ENCODE measurements around the gene DNA2. TPM values are rescaled to one million over a fixed set of nuclear protein-coding genes. Genes with fewer than 3 reads are reported as not detected.

The DNA2 gene
- total RNA-seq, 2 experiments from 2014 or later: 3.7 to 5.7 TPM

DNA sequence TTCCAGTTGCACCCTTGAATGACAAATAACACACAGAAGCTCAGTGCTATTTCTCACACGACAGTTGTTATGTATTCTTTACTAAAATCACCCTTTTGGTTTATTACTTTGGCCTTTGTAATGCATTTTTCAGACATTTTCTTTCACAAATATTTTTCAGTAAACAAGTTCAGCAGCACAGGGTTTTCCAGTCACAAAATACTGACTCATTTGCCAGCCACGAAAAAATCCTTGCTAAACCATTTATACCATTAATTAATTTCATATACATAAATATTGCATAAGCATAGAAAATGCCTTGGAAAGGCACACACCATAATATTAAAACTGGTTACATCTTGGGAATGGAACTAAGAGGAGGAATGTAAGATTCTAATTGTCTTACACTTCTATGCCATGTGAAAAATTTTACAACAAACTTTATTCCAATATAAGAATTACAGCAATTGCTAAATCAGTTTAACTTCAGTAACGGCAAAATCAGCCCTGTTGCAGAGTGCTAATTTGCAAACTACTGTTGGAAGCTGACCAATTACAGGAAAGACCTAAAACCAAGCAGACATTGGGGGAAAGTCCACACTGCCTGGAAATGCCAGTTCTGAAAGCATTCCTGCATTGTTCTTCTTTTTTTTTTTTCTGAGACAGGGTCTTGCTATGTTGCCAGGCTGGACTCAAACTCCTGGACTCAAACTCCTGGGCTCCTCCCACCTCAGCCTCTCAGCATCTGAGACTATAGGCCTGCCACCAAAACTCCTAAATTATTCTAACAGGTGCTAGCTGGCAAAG is 107.5 kb downstream of the DNA2 start:
- H3K27ac ChIP-seq (ENCODE audit: low read depth in 1 of 2, low read length in 2 of 2): no peak overlapping the region
- ATAC-seq (ENCODE audit: poor library complexity): no peak
- Mint-ChIP-seq H3K27ac (no peak overlapping the region), H3K27me3 (no peaks in the 10 kb centered on the region), H3K4me1 (ENCODE audit: low read depth) (no peaks in the 10 kb centered on the region), H3K4me3 (no peak overlapping the region), H3K36me3 (ENCODE audit: low read depth) (peaks cover 44% of the 10 kb centered on the region), H3K9me3 (no peaks in the 10 kb centered on the region)
- no peak for DNase-seq
- no peaks in the 10 kb centered on the region for H3K27me3 ChIP-seq (ENCODE audit: control insufficient read depth in 1 of 2, insufficient read depth in 2 of 2, low read length in 2 of 2)
- intact Hi-C loops (cut with DNase I, micrococcal nuclease): no loop called here
- no peaks in the 10 kb centered on the region for H3K9me3 ChIP-seq (ENCODE audit: control insufficient read depth in 1 of 2, insufficient read depth in 1 of 2, low read length in 2 of 2)
- H3K36me3 ChIP-seq (ENCODE audit: insufficient read depth, low read length): peaks cover 18% of the 10 kb centered on the region
- no peaks in the 10 kb centered on the region for H3K4me1 ChIP-seq (ENCODE audit: insufficient read depth, low read length)
- H3K4me3 ChIP-seq (ENCODE audit: low read length): no peak overlapping the region
- TF ChIP-seq, protein P1, sequence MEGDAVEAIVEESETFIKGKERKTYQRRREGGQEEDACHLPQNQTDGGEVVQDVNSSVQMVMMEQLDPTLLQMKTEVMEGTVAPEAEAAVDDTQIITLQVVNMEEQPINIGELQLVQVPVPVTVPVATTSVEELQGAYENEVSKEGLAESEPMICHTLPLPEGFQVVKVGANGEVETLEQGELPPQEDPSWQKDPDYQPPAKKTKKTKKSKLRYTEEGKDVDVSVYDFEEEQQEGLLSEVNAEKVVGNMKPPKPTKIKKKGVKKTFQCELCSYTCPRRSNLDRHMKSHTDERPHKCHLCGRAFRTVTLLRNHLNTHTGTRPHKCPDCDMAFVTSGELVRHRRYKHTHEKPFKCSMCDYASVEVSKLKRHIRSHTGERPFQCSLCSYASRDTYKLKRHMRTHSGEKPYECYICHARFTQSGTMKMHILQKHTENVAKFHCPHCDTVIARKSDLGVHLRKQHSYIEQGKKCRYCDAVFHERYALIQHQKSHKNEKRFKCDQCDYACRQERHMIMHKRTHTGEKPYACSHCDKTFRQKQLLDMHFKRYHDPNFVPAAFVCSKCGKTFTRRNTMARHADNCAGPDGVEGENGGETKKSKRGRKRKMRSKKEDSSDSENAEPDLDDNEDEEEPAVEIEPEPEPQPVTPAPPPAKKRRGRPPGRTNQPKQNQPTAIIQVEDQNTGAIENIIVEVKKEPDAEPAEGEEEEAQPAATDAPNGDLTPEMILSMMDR (IDR thresholded peaks at IDR 0.05): no peak
- CTCF ChIA-PET: interaction anchor here (1.1 kb wide), 1 partner anchor 16 kb away, joined by 3 read pairs; no protein-coding TSS in a partner anchor
- POLR2A ChIA-PET: no interaction called here

Other genes starting within 250 kb of the DNA2 start
- not detected for gene ATOH7, start 239.9 kb downstream of the DNA2 start, total RNA-seq
- 100 to 1,000 TPM; 227 to 228 TPM for gene HNRNPH3, start 139.9 kb downstream of the DNA2 start, total RNA-seq
- 1 to 10 TPM; 1.6 to 1.7 TPM for gene PBLD, start 139.0 kb downstream of the DNA2 start, total RNA-seq
- gene RUFY2, start 64.7 kb downstream of the DNA2 start, total RNA-seq: 10 to 100 TPM; 10.7 to 14.8 TPM
- gene SLC25A16, start 55.5 kb upstream of the DNA2 start, total RNA-seq: 10 to 100 TPM; 28.2 to 29.3 TPM
- 1 to 10 TPM; 1.5 TPM for gene TET1, start 88.4 kb upstream of the DNA2 start, total RNA-seq
- 10 to 100 TPM; 68.9 to 82.2 TPM for gene CCAR1, start 249.3 kb upstream of the DNA2 start, total RNA-seq